ENCODE measurements around the gene STRA6. TPM values are rescaled to one million over a fixed set of nuclear protein-coding genes. Genes with fewer than 3 reads are reported as not detected.

The STRA6 gene
- total RNA-seq, 1 donor from 2014 or later: 4.9 TPM

GRCh38 chr15:74245342-74245931, 42.9 kb upstream of the STRA6 start:
- no peak overlapping the region for H3K4me3 Mint-ChIP-seq (ENCODE audit: unreplicated experiment)
- H3K9me3 Mint-ChIP-seq (ENCODE audit: low read depth): no peaks in the 10 kb centered on the region
- no peaks in the 10 kb centered on the region for H3K36me3 Mint-ChIP-seq (ENCODE audit: low read depth)
- H3K27me3 Mint-ChIP-seq (ENCODE audit: low read depth): peaks cover 3% of the 10 kb centered on the region
- peaks cover 36% of the 10 kb centered on the region for H3K4me1 Mint-ChIP-seq (ENCODE audit: low read depth)
- DNase-seq (ENCODE audit: low spot score): no peak
- TF ChIP-seq CTCF (IDR thresholded peaks at IDR 0.05): no peak
- no peak overlapping the region for H3K27ac Mint-ChIP-seq (ENCODE audit: unreplicated experiment)

- Mint-ChIP-seq H3K27ac (ENCODE audit: unreplicated experiment) (no peak overlapping the region), H3K36me3 (ENCODE audit: low read depth) (no peaks in the 10 kb centered on the region), H3K27me3 (ENCODE audit: low read depth) (peaks cover 2% of the 10 kb centered on the region), H3K4me1 (ENCODE audit: low read depth) (peaks cover 42% of the 10 kb centered on the region), H3K9me3 (ENCODE audit: low read depth) (no peaks in the 10 kb centered on the region), H3K4me3 (ENCODE audit: unreplicated experiment) (no peak overlapping the region)
- DNase-seq (ENCODE audit: low spot score): no peak
- TF ChIP-seq CTCF (IDR thresholded peaks at IDR 0.05): no peak
These were observed 42.3 kb upstream of the STRA6 start for GRCh38 chr15:74244822-74245341.

GRCh38 chr15:74243431-74243830, 40.8 kb upstream of the STRA6 start:
- DNase-seq (ENCODE audit: low spot score): no peak
- Mint-ChIP-seq H3K4me3 (ENCODE audit: unreplicated experiment) (no peak overlapping the region), H3K27me3 (ENCODE audit: low read depth) (peaks cover 2% of the 10 kb centered on the region), H3K36me3 (ENCODE audit: low read depth) (no peaks in the 10 kb centered on the region), H3K9me3 (ENCODE audit: low read depth) (no peaks in the 10 kb centered on the region), H3K27ac (ENCODE audit: unreplicated experiment) (no peak overlapping the region), H3K4me1 (ENCODE audit: low read depth) (peaks cover 56% of the 10 kb centered on the region)
- TF ChIP-seq CTCF (IDR thresholded peaks at IDR 0.05): no peak

- no peak overlapping the region for H3K27ac Mint-ChIP-seq (ENCODE audit: unreplicated experiment)
- no peak overlapping the region for H3K4me3 Mint-ChIP-seq (ENCODE audit: unreplicated experiment)
- H3K36me3 Mint-ChIP-seq (ENCODE audit: low read depth): no peaks in the 10 kb centered on the region
- H3K9me3 Mint-ChIP-seq (ENCODE audit: low read depth): no peaks in the 10 kb centered on the region
- no peak for TF ChIP-seq CTCF (IDR thresholded peaks at IDR 0.05)
- H3K27me3 Mint-ChIP-seq (ENCODE audit: low read depth): peaks cover 2% of the 10 kb centered on the region
- H3K4me1 Mint-ChIP-seq (ENCODE audit: low read depth): peaks cover 56% of the 10 kb centered on the region
- DNase-seq (ENCODE audit: low spot score): no peak
These were observed 40.0 kb upstream of the STRA6 start for GRCh38 chr15:74242441-74243185.

- no peaks in the 10 kb centered on the region for H3K9me3 Mint-ChIP-seq (ENCODE audit: low read depth)
- no peak for TF ChIP-seq CTCF (IDR thresholded peaks at IDR 0.05)
- DNase-seq (ENCODE audit: low spot score): no peak
- H3K27ac Mint-ChIP-seq (ENCODE audit: unreplicated experiment): no peak overlapping the region
- H3K4me3 Mint-ChIP-seq (ENCODE audit: unreplicated experiment): no peak overlapping the region
- peaks cover 56% of the 10 kb centered on the region for H3K4me1 Mint-ChIP-seq (ENCODE audit: low read depth)
- H3K36me3 Mint-ChIP-seq (ENCODE audit: low read depth): no peaks in the 10 kb centered on the region
- H3K27me3 Mint-ChIP-seq (ENCODE audit: low read depth): no peaks in the 10 kb centered on the region
These were observed 38.5 kb upstream of the STRA6 start for GRCh38 chr15:74240897-74241614.

Measured in chondrocyte (in vitro differentiated cells).